DOHH2 (cell line): ENCODE data around the gene LEFTY2.
"Not testable (repeated sequence)": the region's sequence is repeated elsewhere in the genome, so short reads cannot be mapped to it uniquely, and the experiment has no call there.

Experiments used
- H3F3A ChIP-seq: fragments of 200-600 bp; sonication (generic), shearing (Covaris generic); 2 replicates; pipeline ENCODE4 v1.6.0; 2016; ENCODE audit warnings: antibody characterized with exemption, mild to moderate bottlenecking; ENCODE audit not compliant: control insufficient read depth, insufficient read depth
- H3K27ac ChIP-seq: fragments of 200-600 bp; sonication (generic); 2 replicates; pipeline ENCODE4 v1.5.1; 2014; ENCODE audit warnings: low read depth, mild to moderate bottlenecking, low read length, moderate library complexity
- H3K27me3 ChIP-seq: fragments of 200-600 bp; sonication (generic); 2 replicates; pipeline ENCODE4 v1.6.1; 2014; ENCODE audit warnings: mild to moderate bottlenecking, low read length, mixed read lengths; ENCODE audit not compliant: control insufficient read depth
- H3K36me3 ChIP-seq: fragments of 200-600 bp; sonication (generic); 2 replicates; pipeline ENCODE4 v1.6.1; 2014; ENCODE audit warnings: mild to moderate bottlenecking, low read length, moderate library complexity, mixed read lengths; ENCODE audit not compliant: control insufficient read depth
- H3K4me1 ChIP-seq: fragments of 200-600 bp; sonication (generic); 2 replicates; pipeline ENCODE4 v1.6.1; 2014; ENCODE audit warnings: mild to moderate bottlenecking, low read length, mixed read lengths; ENCODE audit not compliant: control insufficient read depth
- H3K4me2 ChIP-seq: fragments of 200-600 bp; sonication (generic); 2 replicates; pipeline ENCODE4 v1.6.0; 2014; ENCODE audit warnings: mild to moderate bottlenecking, low read length, moderate library complexity
- H3K4me3 ChIP-seq: fragments of 200-600 bp; sonication (generic); 2 replicates; pipeline ENCODE4 v1.5.1; 2014; ENCODE audit warnings: mild to moderate bottlenecking, low read length, mixed read lengths
- H3K79me2 ChIP-seq: fragments of 200-600 bp; sonication (generic); 2 replicates; pipeline ENCODE4 v1.6.1; 2014; ENCODE audit warnings: mild to moderate bottlenecking, low read length, mixed read lengths; ENCODE audit not compliant: control insufficient read depth
- H3K9me2 ChIP-seq: fragments of 200-600 bp; sonication (generic); replicated peaks from 2 replicates; pipeline ENCODE4 v1.6.1; 2014; ENCODE audit warnings: mild to moderate bottlenecking, low read length, mixed read lengths; ENCODE audit not compliant: control insufficient read depth
- H3K9me3 ChIP-seq: fragments of 200-600 bp; sonication (generic); 2 replicates; pipeline ENCODE4 v1.6.1; 2014; ENCODE audit warnings: antibody characterized with exemption, low read length, mixed read lengths; ENCODE audit not compliant: control insufficient read depth, insufficient read depth
- H4K20me1 ChIP-seq: fragments of 200-600 bp; sonication (generic); 2 replicates; pipeline ENCODE4 v1.6.0; 2014; ENCODE audit warnings: low read depth, mild to moderate bottlenecking, antibody characterized with exemption, low read length, moderate library complexity; ENCODE audit not compliant: control insufficient read depth, insufficient read depth
- EZH2phosphoT487 ChIP-seq: fragments of 200-600 bp; sonication (generic); IDR thresholded peaks from 2 replicates; pipeline ENCODE4 v1.6.1; 2017; ENCODE audit warnings: borderline replicate concordance, mild to moderate bottlenecking, antibody characterized with exemption, low read length, moderate library complexity, mixed read lengths
- TF ChIP-seq, protein P1 (sequence below): fragments of 200-600 bp; sonication (generic); IDR thresholded peaks from one replicate; pipeline ENCODE4 v1.5.1; 2014; ENCODE audit warnings: antibody characterized with exemption, mild to moderate bottlenecking, low read depth, low read length; ENCODE audit not compliant: poor library complexity, severe bottlenecking

The LEFTY2 gene

DNA sequence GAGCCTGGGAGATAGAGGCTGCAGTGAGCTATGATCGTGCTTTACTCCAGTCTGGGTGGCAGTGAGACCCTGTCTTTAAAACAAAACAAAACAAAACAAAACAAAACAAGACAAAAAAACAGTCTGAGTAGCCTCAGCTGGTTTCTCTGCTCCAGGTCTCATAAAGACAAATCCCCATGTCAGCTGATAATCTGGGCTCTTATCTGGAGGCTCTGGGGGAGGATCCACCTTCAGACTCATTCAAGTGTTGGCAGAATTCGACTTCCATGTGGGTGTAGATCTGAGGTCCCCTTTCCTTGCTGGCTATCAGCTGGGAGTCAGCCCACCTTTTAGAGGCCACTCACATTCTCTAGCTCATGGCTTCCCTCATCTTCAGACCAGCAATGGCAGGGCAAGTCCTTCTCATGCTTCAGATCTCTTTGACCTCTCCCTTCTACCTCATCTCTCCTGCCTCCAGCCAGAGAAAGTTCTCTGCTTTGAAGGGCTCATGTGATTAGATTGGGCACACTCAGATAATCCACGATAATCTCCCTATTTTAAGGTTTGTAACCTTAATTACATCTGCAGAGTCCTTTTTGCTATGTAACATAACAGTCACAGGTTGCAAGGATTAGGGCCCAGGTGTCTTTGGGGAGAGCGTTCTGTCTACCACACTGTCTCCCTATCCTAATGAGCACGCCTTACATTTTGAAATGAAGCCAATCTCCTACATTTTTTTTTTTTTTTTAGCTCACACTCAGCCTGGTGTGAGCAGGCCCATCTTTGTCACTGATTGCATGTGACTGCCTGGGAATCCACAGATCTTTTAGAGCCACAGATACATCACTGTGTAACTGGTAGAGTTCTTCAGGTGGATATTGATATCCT lies 9.5 kb downstream of the LEFTY2 start:
- H3K4me3 ChIP-seq, result no peak overlapping the region
- no peaks in the 10 kb centered on the region for H3K36me3 ChIP-seq
- no peak overlapping the region for H3K27ac ChIP-seq
- no peaks in the 10 kb centered on the region for H3K79me2 ChIP-seq
- H3K9me3 ChIP-seq, result no peaks in the 10 kb centered on the region
- H3K27me3 ChIP-seq, result no peaks in the 10 kb centered on the region
- no peaks in the 10 kb centered on the region for H3F3A ChIP-seq
- peaks cover 7% of the 10 kb centered on the region for H3K4me1 ChIP-seq
- no peak overlapping the region for H3K4me2 ChIP-seq
- H3K9me2 ChIP-seq, result no peaks in the 10 kb centered on the region
- no peaks in the 10 kb centered on the region for H4K20me1 ChIP-seq
- TF ChIP-seq, protein P1, sequence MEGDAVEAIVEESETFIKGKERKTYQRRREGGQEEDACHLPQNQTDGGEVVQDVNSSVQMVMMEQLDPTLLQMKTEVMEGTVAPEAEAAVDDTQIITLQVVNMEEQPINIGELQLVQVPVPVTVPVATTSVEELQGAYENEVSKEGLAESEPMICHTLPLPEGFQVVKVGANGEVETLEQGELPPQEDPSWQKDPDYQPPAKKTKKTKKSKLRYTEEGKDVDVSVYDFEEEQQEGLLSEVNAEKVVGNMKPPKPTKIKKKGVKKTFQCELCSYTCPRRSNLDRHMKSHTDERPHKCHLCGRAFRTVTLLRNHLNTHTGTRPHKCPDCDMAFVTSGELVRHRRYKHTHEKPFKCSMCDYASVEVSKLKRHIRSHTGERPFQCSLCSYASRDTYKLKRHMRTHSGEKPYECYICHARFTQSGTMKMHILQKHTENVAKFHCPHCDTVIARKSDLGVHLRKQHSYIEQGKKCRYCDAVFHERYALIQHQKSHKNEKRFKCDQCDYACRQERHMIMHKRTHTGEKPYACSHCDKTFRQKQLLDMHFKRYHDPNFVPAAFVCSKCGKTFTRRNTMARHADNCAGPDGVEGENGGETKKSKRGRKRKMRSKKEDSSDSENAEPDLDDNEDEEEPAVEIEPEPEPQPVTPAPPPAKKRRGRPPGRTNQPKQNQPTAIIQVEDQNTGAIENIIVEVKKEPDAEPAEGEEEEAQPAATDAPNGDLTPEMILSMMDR, result no peak
- TF ChIP-seq EZH2phosphoT487, result no peak

- Histone ChIP-seq H3K9me3 (no peaks in the 10 kb centered on the region), H3K4me2 (no peak overlapping the region), H3K4me1 (peaks cover 4% of the 10 kb centered on the region; the same call in 1 of the 2 replicates), H3K9me2 (no peaks in the 10 kb centered on the region), H3K79me2 (no peaks in the 10 kb centered on the region), H3F3A (no peaks in the 10 kb centered on the region), H3K4me3 (no peak overlapping the region), H4K20me1 (no peaks in the 10 kb centered on the region), H3K27me3 (no peaks in the 10 kb centered on the region), H3K36me3 (no peaks in the 10 kb centered on the region), H3K27ac (no peak overlapping the region)
- TF ChIP-seq, protein P1, result no peak
- TF ChIP-seq EZH2phosphoT487, result no peak
These were observed 10.5 kb downstream of the LEFTY2 start for GRCh38 chr1:225930566-225930965.

- H3K79me2 ChIP-seq, H3K9me2 ChIP-seq, H3K4me2 ChIP-seq, H3K27ac ChIP-seq, H3K9me3 ChIP-seq, H3K4me3 ChIP-seq, H3K27me3 ChIP-seq, H4K20me1 ChIP-seq, H3K36me3 ChIP-seq, H3F3A ChIP-seq: not testable (repeated sequence)
- peaks cover 11% of the 10 kb centered on the region for H3K4me1 ChIP-seq
These were observed 11.6 kb downstream of the LEFTY2 start for GRCh38 chr1:225929462-225929861.
